Measurements from ENCODE around the gene SLC26A9. TPM values are rescaled to one million over a fixed set of nuclear protein-coding genes. Genes with fewer than 3 reads are reported as not detected.

Gene SLC26A9
- total RNA-seq, 1 donor from 2014 or later, result not detected

GRCh38 chr1:205929496-205930194 lies 13.6 kb downstream of the SLC26A9 start:
- TF ChIP-seq EZH2 (IDR thresholded peaks at IDR 0.05) (no peak), EZH2phosphoT487 (IDR thresholded peaks at IDR 0.05) (no peak)
- TF ChIP-seq, protein P1, sequence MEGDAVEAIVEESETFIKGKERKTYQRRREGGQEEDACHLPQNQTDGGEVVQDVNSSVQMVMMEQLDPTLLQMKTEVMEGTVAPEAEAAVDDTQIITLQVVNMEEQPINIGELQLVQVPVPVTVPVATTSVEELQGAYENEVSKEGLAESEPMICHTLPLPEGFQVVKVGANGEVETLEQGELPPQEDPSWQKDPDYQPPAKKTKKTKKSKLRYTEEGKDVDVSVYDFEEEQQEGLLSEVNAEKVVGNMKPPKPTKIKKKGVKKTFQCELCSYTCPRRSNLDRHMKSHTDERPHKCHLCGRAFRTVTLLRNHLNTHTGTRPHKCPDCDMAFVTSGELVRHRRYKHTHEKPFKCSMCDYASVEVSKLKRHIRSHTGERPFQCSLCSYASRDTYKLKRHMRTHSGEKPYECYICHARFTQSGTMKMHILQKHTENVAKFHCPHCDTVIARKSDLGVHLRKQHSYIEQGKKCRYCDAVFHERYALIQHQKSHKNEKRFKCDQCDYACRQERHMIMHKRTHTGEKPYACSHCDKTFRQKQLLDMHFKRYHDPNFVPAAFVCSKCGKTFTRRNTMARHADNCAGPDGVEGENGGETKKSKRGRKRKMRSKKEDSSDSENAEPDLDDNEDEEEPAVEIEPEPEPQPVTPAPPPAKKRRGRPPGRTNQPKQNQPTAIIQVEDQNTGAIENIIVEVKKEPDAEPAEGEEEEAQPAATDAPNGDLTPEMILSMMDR (IDR thresholded peaks at IDR 0.05), result no peak
- H3K27me3 Mint-ChIP-seq (ENCODE audit: insufficient read depth, low read depth), result peaks cover 18% of the 10 kb centered on the region
- H2AFZ ChIP-seq (replicated peaks), result no peak overlapping the region
- no peaks in the 10 kb centered on the region for H3K9me3 Mint-ChIP-seq
- no peak overlapping the region for H3K27ac ChIP-seq
- peaks cover 18% of the 10 kb centered on the region for H3K4me1 ChIP-seq
- H3K36me3 ChIP-seq, result no peaks in the 10 kb centered on the region
- no peaks in the 10 kb centered on the region for H3K36me3 Mint-ChIP-seq
- H3K27me3 ChIP-seq, result no peaks in the 10 kb centered on the region
- H4K20me1 ChIP-seq (ENCODE audit: low read depth), result no peaks in the 10 kb centered on the region
- no peak overlapping the region for H3K4me3 Mint-ChIP-seq
- no peak overlapping the region for H3K27ac Mint-ChIP-seq
- H3K4me3 ChIP-seq, result no peak overlapping the region
- H3K9me3 ChIP-seq (ENCODE audit: low read depth), result no peaks in the 10 kb centered on the region
- no peaks in the 10 kb centered on the region for H3F3A ChIP-seq (ENCODE audit: low read depth)
- DNase-seq (ENCODE audit: low spot score), result no peak
- H3K4me1 Mint-ChIP-seq, result peaks cover 49% of the 10 kb centered on the region
- H3K9ac ChIP-seq, result no peak overlapping the region
- no peak overlapping the region for H3K4me2 ChIP-seq
- no peaks in the 10 kb centered on the region for H3K79me2 ChIP-seq (ENCODE audit: low read depth)

DNA sequence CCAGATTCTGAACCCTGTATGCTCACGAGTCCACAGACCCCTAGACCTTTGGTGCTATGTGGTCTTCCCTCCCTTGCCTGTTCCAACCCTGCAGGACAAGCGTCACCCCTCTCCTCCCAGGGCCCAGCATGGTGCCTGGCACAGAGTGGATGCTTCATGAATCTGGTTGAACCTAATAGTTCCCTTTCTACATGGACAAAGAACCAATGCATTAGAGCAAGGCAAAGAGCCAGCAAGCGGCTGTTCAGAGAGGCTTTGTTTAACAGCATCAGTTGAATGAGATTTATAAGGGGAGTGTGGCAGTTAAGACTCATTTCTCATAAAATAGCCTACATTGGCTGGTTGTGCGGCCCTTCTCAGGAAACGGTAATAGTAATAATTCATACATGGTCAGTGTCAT lies 14.9 kb downstream of the SLC26A9 start:
- H4K20me1 ChIP-seq (ENCODE audit: low read depth), result no peaks in the 10 kb centered on the region
- H3K79me2 ChIP-seq (ENCODE audit: low read depth), result no peaks in the 10 kb centered on the region
- no peak overlapping the region for H3K4me3 ChIP-seq
- Mint-ChIP-seq H3K4me3 (no peak overlapping the region), H3K36me3 (no peaks in the 10 kb centered on the region), H3K4me1 (peaks cover 40% of the 10 kb centered on the region), H3K9me3 (no peaks in the 10 kb centered on the region), H3K27me3 (ENCODE audit: insufficient read depth, low read depth) (peaks cover 16% of the 10 kb centered on the region), H3K27ac (no peak overlapping the region)
- H3K36me3 ChIP-seq, result no peaks in the 10 kb centered on the region
- H3K9me3 ChIP-seq (ENCODE audit: low read depth), result no peaks in the 10 kb centered on the region
- H3K27ac ChIP-seq, result no peak overlapping the region
- peaks cover 5% of the 10 kb centered on the region for H3K4me1 ChIP-seq
- H3K27me3 ChIP-seq, result no peaks in the 10 kb centered on the region
- no peak for DNase-seq (ENCODE audit: low spot score)
- no peak overlapping the region for H2AFZ ChIP-seq (replicated peaks)
- TF ChIP-seq EZH2phosphoT487 (IDR thresholded peaks at IDR 0.05) (no peak), EZH2 (IDR thresholded peaks at IDR 0.05) (no peak)
- TF ChIP-seq, protein P1 (IDR thresholded peaks at IDR 0.05), result no peak
- H3K9ac ChIP-seq, result no peak overlapping the region
- H3K4me2 ChIP-seq, result no peak overlapping the region
- no peaks in the 10 kb centered on the region for H3F3A ChIP-seq (ENCODE audit: low read depth)

DNA sequence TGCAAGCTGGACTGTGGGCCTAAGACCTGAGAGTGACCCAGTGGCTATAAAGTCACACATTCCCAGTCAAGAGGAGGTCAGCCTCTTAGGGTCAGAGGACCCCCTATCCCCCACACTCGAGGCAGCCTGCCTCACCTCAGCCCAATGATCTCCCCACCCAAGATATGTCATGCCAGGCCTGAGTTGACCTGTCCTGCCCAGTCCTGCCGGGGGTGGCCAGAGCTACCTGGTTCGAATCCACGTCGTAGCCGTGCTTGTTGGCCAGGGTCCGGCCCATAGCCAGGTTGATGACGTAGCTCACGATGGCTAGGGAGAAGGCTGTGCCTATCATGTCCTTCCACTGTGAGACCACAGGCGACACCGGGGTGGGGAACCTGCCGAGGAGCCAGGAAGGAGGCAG lies 15.6 kb downstream of the SLC26A9 start:
- no peaks in the 10 kb centered on the region for H3F3A ChIP-seq (ENCODE audit: low read depth)
- H3K79me2 ChIP-seq (ENCODE audit: low read depth), result no peaks in the 10 kb centered on the region
- no peaks in the 10 kb centered on the region for H3K27me3 ChIP-seq
- H3K9me3 Mint-ChIP-seq, result no peaks in the 10 kb centered on the region
- H3K9ac ChIP-seq, result no peak overlapping the region
- H3K4me2 ChIP-seq, result no peak overlapping the region
- H3K27ac Mint-ChIP-seq, result no peak overlapping the region
- H3K36me3 ChIP-seq, result no peaks in the 10 kb centered on the region
- no peaks in the 10 kb centered on the region for H3K4me1 ChIP-seq
- peaks cover 40% of the 10 kb centered on the region for H3K4me1 Mint-ChIP-seq
- H3K4me3 Mint-ChIP-seq, result no peak overlapping the region
- no peak for DNase-seq (ENCODE audit: low spot score)
- no peaks in the 10 kb centered on the region for H4K20me1 ChIP-seq (ENCODE audit: low read depth)
- H3K36me3 Mint-ChIP-seq, result no peaks in the 10 kb centered on the region
- H3K9me3 ChIP-seq (ENCODE audit: low read depth), result no peaks in the 10 kb centered on the region
- no peak overlapping the region for H3K27ac ChIP-seq
- TF ChIP-seq, protein P1 (IDR thresholded peaks at IDR 0.05), result no peak
- TF ChIP-seq EZH2 (IDR thresholded peaks at IDR 0.05) (no peak), EZH2phosphoT487 (IDR thresholded peaks at IDR 0.05) (no peak)
- no peak overlapping the region for H3K4me3 ChIP-seq
- peaks cover 15% of the 10 kb centered on the region for H3K27me3 Mint-ChIP-seq (ENCODE audit: insufficient read depth, low read depth)
- no peak overlapping the region for H2AFZ ChIP-seq (replicated peaks)
